ENCODE data around the gene TMEM243. TPM values are rescaled to one million over a fixed set of nuclear protein-coding genes. Genes with fewer than 3 reads are reported as not detected.

The TMEM243 gene
- polyA plus RNA-seq, 2 of the 4 experiments (the other 2 are of a cell fraction), result 23.7 to 36.1 TPM

DNA sequence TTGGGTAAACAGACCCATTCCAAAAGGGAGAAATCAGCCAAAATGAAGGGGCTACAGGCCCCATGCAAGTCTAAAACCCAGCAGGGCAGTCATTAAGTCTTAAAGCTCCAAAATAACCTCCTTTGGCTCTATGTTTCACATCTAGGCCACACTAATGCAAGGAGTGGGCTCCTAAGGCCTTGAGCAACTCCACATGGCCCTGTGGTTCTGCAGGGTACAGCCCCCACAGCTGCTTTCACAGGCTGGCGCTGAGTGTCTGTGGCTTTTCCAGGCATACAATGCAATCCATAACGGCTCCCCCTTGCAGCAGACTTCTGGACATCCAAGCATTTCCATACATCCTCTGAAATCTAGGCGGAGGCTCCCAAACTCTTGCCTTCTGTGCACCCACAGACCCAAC lies 9.0 kb downstream of the TMEM243 start:
- 86% methylated on average over 3 of the region's 3 CpGs for WGBS (ENCODE audit: missing lambda C conversion rate)
- Histone ChIP-seq H3K4me1 (no peaks in the 10 kb centered on the region), H3K9me3 (peaks cover 10% of the 10 kb centered on the region; the same call in 2 of the 3 replicates), H3K27ac (no peak overlapping the region), H3K4me2 (no peak overlapping the region), H3K4me3 (no peak overlapping the region)
- POLR2A ChIA-PET, result no interaction called here
- DNase-seq (ENCODE audit: low read depth in 1 of 2, low spot score in 1 of 2), result no peak
- FAIRE-seq, result no peak
- ATAC-seq, result no peak
- CTCF ChIA-PET, result no interaction called here
- TF ChIP-seq, protein P1, sequence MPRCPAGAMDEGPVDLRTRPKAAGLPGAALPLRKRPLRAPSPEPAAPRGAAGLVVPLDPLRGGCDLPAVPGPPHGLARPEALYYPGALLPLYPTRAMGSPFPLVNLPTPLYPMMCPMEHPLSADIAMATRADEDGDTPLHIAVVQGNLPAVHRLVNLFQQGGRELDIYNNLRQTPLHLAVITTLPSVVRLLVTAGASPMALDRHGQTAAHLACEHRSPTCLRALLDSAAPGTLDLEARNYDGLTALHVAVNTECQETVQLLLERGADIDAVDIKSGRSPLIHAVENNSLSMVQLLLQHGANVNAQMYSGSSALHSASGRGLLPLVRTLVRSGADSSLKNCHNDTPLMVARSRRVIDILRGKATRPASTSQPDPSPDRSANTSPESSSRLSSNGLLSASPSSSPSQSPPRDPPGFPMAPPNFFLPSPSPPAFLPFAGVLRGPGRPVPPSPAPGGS (IDR thresholded peaks at IDR 0.05), result no peak
- no peak for TF ChIP-seq SMC3 (IDR thresholded peaks at IDR 0.05)
- no peak for TF ChIP-seq ZC3H11A (IDR thresholded peaks at IDR 0.05)
- TF ChIP-seq NR3C1 (IDR thresholded peaks at IDR 0.05), result no peak
- TF ChIP-seq ESRRA (IDR thresholded peaks at IDR 0.05; ENCODE audit: borderline replicate concordance, low read length), result no peak
- no peak for TF ChIP-seq KDM1A (IDR thresholded peaks at IDR 0.05; ENCODE audit: low read depth)
- TF ChIP-seq RAD21 (conservative IDR thresholded peaks at IDR 0.05 in 1 of 2, IDR thresholded peaks at IDR 0.05 in 1 of 2), result no peak
- no peak for TF ChIP-seq GATA3 (IDR thresholded peaks at IDR 0.05; ENCODE audit: borderline replicate concordance)
- TF ChIP-seq, protein P2, sequence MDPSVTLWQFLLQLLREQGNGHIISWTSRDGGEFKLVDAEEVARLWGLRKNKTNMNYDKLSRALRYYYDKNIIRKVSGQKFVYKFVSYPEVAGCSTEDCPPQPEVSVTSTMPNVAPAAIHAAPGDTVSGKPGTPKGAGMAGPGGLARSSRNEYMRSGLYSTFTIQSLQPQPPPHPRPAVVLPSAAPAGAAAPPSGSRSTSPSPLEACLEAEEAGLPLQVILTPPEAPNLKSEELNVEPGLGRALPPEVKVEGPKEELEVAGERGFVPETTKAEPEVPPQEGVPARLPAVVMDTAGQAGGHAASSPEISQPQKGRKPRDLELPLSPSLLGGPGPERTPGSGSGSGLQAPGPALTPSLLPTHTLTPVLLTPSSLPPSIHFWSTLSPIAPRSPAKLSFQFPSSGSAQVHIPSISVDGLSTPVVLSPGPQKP (IDR thresholded peaks at IDR 0.05; ENCODE audit: low read depth, low read length), result no peak
- TF ChIP-seq, protein P3, sequence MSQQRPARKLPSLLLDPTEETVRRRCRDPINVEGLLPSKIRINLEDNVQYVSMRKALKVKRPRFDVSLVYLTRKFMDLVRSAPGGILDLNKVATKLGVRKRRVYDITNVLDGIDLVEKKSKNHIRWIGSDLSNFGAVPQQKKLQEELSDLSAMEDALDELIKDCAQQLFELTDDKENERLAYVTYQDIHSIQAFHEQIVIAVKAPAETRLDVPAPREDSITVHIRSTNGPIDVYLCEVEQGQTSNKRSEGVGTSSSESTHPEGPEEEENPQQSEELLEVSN (IDR thresholded peaks at IDR 0.05; ENCODE audit: borderline replicate concordance, low read depth), result no peak
- no peak for TF ChIP-seq TP53 (CRISPR knock-in tag; IDR thresholded peaks at IDR 0.05)
- TF ChIP-seq FOSL2 (IDR thresholded peaks at IDR 0.05), result no peak
- TF ChIP-seq FOSL2 (CRISPR knock-in tag; IDR thresholded peaks at IDR 0.05), result no peak
- TF ChIP-seq, protein P4, sequence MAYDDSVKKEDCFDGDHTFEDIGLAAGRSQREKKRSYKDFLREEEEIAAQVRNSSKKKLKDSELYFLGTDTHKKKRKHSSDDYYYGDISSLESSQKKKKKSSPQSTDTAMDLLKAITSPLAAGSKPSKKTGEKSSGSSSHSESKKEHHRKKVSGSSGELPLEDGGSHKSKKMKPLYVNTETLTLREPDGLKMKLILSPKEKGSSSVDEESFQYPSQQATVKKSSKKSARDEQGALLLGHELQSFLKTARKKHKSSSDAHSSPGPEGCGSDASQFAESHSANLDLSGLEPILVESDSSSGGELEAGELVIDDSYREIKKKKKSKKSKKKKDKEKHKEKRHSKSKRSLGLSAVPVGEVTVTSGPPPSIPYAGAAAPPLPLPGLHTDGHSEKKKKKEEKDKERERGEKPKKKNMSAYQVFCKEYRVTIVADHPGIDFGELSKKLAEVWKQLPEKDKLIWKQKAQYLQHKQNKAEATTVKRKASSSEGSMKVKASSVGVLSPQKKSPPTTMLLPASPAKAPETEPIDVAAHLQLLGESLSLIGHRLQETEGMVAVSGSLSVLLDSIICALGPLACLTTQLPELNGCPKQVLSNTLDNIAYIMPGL (CRISPR knock-in tag; IDR thresholded peaks at IDR 0.05; ENCODE audit: borderline replicate concordance), result no peak
- TF ChIP-seq ZSCAN20 (CRISPR knock-in tag; IDR thresholded peaks at IDR 0.05), result no peak

DNA sequence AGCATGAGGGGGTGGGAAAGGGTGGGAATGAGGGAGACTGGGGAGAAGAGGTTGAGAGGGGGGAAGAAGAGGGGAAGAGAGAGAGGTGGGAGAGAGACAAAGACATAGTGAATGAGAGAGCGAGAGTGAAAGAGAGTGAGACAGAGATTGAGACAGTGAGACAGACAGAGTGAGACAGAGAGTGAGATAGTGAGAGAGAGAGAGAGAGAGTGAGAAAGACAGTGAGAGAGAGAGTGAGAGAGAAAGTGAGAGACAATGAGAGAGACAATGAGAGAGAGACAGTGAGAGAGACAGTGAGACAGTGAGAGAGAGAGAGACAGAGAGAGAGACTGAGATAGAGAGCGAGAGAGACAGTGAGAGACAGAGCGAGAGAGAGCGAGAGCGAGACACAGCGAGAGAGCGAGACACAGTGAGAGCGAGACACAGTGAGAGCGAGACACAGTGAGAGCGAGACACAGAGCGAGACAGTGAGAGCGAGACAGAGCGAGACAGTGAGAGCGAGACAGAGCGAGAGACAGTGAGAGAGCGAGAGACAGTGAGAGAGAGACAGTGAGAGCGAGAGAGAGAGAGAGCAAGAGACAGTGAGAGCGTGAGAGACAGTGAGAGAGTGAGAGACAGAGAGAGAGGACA lies 10.1 kb downstream of the TMEM243 start:
- FAIRE-seq (no peak), ATAC-seq (no peak), DNase-seq (ENCODE audit: low read depth in 1 of 2, low spot score in 1 of 2) (no peak)
- TF ChIP-seq CBX2 (IDR thresholded peaks at IDR 0.05; ENCODE audit: borderline replicate concordance, low read depth) (no peak), TFCP2L1 (CRISPR knock-in tag; IDR thresholded peaks at IDR 0.05) (no peak), RNF2 (IDR thresholded peaks at IDR 0.05; ENCODE audit: borderline replicate concordance, low read depth) (no peak), HEYL (CRISPR knock-in tag; IDR thresholded peaks at IDR 0.05) (no peak), FOSL2 (IDR thresholded peaks at IDR 0.05) (no peak), FOSL2 (CRISPR knock-in tag; IDR thresholded peaks at IDR 0.05) (no peak), SREBF2 (IDR thresholded peaks at IDR 0.05) (no peak), MAZ (IDR thresholded peaks at IDR 0.05; ENCODE audit: borderline replicate concordance, low read depth, low read length) (no peak), CEBPB (IDR thresholded peaks at IDR 0.05) (no peak), RARB (CRISPR knock-in tag; IDR thresholded peaks at IDR 0.05) (no peak), CHD4 (IDR thresholded peaks at IDR 0.05; ENCODE audit: borderline replicate concordance) (no peak)
- TF ChIP-seq, protein P4 (CRISPR knock-in tag; IDR thresholded peaks at IDR 0.05; ENCODE audit: borderline replicate concordance), result no peak
- Histone ChIP-seq H3K9me3 (peaks cover 20% of the 10 kb centered on the region), H3K4me2 (no peak overlapping the region), H3K27ac (no peak overlapping the region), H3K4me3 (no peak overlapping the region), H3K4me1 (no peaks in the 10 kb centered on the region)
- POLR2A ChIA-PET, result no interaction called here
- WGBS (ENCODE audit: missing lambda C conversion rate), result 90% methylated on average over 17 of the region's 18 CpGs
- CTCF ChIA-PET, result interaction anchor here (1.5 kb wide), 1 partner anchor 14 kb away, joined by 5 read pairs; no protein-coding TSS in a partner anchor

All from A549 (cell line).